PFSK-1 (cell line): ENCODE measurements around the gene EPS15.

Source experiments
- FOXP2 ChIP-seq: optimal IDR thresholded peaks from 2 replicates; pipeline ENCODE3; 2011; ENCODE audit warnings: borderline replicate concordance, control low read depth, inconsistent platforms; ENCODE audit not compliant: insufficient read depth; ENCODE audit errors: extremely low read length, extremely low read depth
- POLR2AphosphoS5 ChIP-seq: IDR thresholded peaks from 2 replicates; pipeline ENCODE4 v1.6.1; 2012; ENCODE audit warnings: low read depth, mild to moderate bottlenecking, control low read depth, low read length, moderate library complexity
- SIN3A ChIP-seq: IDR thresholded peaks from 2 replicates; pipeline ENCODE4 v1.6.1; 2012; ENCODE audit warnings: mild to moderate bottlenecking, low read length, moderate library complexity, borderline replicate concordance; ENCODE audit not compliant: insufficient read depth
- TAF1 ChIP-seq: IDR thresholded peaks from 2 replicates; pipeline ENCODE4 v1.6.1; 2012; ENCODE audit warnings: low read length, control low read depth, borderline replicate concordance; ENCODE audit not compliant: insufficient read depth
- TF ChIP-seq, protein P1 (sequence below), 2 experiments: IDR thresholded peaks; 2 replicates each; pipeline versions ENCODE4 v1.6.1 to v1.8.0; 2011 to 2012; ENCODE audit warnings: low read depth in 2 of 2, low read length in 2 of 2, control low read depth in 1 of 2, inconsistent platforms in 1 of 2, mild to moderate bottlenecking in 1 of 2, moderate library complexity in 1 of 2; ENCODE audit not compliant: insufficient read depth in 1 of 2

Gene EPS15

DNA sequence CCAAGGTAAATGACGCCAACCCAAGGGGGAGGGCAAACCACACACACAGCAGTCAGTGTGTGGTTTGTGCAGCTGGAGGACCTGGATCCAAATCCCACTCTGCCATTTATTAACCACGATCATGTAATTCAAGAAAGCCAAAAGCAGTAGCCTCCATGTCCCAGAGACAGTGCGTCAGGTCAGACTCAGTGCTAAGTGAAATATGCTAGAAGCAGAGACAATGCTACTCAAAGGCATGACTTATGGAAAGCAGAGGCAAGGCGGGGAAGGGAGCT, 202.3 kb downstream of the EPS15 start:
- TF ChIP-seq, protein P1, sequence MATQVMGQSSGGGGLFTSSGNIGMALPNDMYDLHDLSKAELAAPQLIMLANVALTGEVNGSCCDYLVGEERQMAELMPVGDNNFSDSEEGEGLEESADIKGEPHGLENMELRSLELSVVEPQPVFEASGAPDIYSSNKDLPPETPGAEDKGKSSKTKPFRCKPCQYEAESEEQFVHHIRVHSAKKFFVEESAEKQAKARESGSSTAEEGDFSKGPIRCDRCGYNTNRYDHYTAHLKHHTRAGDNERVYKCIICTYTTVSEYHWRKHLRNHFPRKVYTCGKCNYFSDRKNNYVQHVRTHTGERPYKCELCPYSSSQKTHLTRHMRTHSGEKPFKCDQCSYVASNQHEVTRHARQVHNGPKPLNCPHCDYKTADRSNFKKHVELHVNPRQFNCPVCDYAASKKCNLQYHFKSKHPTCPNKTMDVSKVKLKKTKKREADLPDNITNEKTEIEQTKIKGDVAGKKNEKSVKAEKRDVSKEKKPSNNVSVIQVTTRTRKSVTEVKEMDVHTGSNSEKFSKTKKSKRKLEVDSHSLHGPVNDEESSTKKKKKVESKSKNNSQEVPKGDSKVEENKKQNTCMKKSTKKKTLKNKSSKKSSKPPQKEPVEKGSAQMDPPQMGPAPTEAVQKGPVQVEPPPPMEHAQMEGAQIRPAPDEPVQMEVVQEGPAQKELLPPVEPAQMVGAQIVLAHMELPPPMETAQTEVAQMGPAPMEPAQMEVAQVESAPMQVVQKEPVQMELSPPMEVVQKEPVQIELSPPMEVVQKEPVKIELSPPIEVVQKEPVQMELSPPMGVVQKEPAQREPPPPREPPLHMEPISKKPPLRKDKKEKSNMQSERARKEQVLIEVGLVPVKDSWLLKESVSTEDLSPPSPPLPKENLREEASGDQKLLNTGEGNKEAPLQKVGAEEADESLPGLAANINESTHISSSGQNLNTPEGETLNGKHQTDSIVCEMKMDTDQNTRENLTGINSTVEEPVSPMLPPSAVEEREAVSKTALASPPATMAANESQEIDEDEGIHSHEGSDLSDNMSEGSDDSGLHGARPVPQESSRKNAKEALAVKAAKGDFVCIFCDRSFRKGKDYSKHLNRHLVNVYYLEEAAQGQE (IDR thresholded peaks at IDR 0.05; ENCODE audit: insufficient read depth in 1 of 2, low read depth in 2 of 2, low read length in 2 of 2): no peak
- TF ChIP-seq SIN3A (no peak), POLR2AphosphoS5 (no peak), TAF1 (no peak), FOXP2 (no peak)

DNA sequence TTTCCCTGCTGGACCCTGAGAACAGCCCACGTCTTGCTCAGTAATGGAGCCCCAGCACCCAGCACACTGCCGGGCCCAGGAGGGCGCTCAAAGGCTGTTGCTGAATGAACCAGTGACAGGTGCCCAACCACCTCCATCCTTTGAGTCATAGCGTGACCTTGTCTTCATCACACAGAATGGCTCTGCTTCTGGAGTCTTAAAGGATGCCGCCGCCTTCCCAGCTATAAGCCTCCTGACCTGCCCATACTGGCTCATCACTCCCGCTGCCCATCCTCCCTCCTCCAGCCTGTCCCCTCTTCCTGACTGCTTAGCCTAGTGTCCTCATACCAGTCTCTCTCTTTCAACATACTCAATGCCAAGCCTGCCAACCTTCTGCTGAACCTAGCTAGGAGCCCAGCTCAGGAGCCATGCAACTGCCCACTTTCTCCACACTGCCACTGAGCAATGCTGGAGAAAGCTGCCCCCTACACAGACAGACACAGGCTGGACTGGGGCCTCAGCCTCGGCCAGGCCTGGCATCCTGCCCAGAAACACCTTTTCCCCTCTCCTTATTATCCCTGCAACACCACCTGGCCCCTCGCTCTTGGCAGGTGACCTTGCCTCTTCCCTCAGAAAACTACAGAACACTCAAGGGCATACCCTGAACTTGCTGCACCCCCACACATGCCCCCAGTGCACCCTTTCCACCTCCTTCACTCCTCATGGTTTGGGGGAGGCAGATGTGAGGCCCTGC, 202.8 kb downstream of the EPS15 start:
- TF ChIP-seq, protein P1 (IDR thresholded peaks at IDR 0.05; ENCODE audit: insufficient read depth in 1 of 2, low read depth in 2 of 2, low read length in 2 of 2): no peak
- TF ChIP-seq TAF1: no peak
- no peak for TF ChIP-seq FOXP2
- TF ChIP-seq SIN3A: no peak
- no peak for TF ChIP-seq POLR2AphosphoS5

DNA sequence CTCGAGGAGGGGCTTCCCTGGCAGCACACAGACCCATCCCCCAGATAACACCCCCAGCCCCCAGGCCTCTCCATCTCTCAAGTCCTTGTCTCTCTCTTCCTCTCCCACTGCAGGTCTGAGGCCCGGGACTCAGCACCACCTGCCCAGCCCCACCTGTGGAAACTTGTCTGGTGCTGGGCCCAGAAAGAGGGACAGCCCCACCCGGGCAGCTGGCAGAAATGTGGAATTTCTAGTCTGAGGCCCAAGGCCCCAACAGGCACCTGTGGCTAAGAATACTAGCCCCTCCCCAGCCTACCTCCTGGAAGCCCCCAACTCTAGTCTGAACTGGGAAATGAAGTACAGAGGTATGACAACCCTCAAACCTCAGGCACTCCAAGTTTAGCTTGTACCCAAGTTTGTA, 204.1 kb downstream of the EPS15 start:
- TF ChIP-seq, protein P1 (IDR thresholded peaks at IDR 0.05; ENCODE audit: insufficient read depth in 1 of 2, low read depth in 2 of 2, low read length in 2 of 2): no peak
- TF ChIP-seq SIN3A (no peak), POLR2AphosphoS5 (no peak), FOXP2 (no peak), TAF1 (no peak)

DNA sequence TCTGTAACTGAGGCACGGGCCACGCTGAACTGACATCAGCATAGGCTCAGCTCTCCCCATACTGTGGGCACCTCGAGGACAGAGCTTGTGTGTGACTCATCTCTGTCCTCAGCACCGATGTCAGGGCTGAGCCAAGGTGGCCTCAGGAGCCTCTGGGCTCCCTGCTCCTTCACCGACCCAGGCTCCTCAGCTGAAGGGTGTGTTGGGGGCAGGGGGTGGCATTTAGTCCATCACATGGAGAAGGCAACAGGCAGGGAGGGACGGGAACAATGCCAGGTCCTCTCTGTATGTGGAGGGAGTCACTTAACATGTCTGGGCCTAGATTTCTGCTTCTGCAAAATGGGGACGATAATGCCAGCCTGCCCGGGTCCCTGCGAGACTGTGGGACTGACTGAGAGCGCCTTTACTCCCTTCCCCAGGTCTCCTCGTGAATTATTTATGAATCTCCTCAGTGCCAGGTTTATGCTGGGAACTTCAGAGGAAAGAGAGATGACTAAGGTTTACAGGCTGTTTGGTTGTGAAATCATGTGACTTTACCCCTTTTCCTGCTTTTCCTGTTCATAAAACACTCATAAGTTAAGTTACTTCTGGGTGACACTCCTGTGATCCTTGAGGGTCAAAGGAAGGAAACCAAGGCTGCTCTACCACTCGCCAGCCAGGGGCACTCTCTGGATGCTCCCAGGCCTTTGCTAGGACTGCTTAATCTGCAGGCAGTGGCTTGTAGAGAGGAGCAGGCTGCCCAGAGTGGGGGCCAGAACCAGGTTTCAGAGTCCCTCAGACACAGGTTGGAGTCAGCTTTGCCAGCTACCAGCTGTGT, 204.9 kb downstream of the EPS15 start:
- 0 out of 2 replicates have a peak, but pooled peaks have one; percentile 17 for TF ChIP-seq TAF1
- TF ChIP-seq SIN3A: no peak

DNA sequence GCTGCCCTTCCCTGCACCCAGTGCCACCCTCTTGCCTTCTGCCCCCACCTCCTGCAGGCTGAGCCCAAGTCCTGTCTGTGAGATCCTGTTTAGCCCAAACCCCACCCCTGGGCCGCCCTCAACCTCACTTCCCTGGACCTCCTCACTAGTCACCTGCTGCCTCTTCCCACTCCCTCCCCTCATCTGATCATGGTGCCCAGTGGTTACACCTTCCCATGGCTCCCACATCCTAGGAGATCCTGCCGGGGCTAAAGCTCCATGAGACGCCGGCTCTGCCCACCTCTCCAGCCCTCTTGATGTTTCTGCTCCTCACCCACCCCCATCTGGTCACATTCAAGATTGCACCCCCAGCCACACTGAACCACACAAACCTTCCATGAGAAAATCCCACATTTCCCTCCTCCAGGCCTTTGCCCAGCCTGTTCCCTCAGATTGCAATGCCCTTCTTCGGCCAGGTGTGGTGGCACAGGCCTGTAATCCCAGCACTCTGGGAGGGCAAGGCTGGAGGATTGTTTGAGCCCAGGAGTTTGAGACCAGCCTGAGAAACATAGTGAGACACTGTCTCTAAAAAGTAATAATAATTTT, 205.7 kb downstream of the EPS15 start:
- TF ChIP-seq POLR2AphosphoS5 (no peak), SIN3A (no peak), TAF1 (no peak)
- TF ChIP-seq, protein P1 (IDR thresholded peaks at IDR 0.05; ENCODE audit: insufficient read depth in 1 of 2, low read depth in 2 of 2, low read length in 2 of 2): no peak
